Kidney tubule cell (primary cell): ENCODE measurements around the gene EYA4.
A peak's percentile ranks its signal among the peaks of the same experiment; 100 is the strongest.
"Not testable (repeated sequence)": the region's sequence is repeated elsewhere in the genome, so short reads cannot be mapped to it uniquely, and the experiment has no call there.

Experiments
- DNase-seq: peaks from one replicate; pipeline ENCODE4 v3.0.0-alpha.2; 2018; ENCODE audit warnings: low spot score

EYA4 gene

GRCh38 chr6:133528566-133528965 is 287.4 kb downstream of the EYA4 start:
- no peak for DNase-seq

GRCh38 chr6:133532908-133533307 is 291.8 kb downstream of the EYA4 start:
- no peak for DNase-seq

- no peak for DNase-seq
Measured at GRCh38 chr6:133539502-133540259, 298.5 kb downstream of the EYA4 start.

- no peak for DNase-seq
Measured at GRCh38 chr6:133540361-133540760, 299.2 kb downstream of the EYA4 start.

GRCh38 chr6:133541040-133541439 is 299.9 kb downstream of the EYA4 start:
- no peak for DNase-seq

GRCh38 chr6:133542056-133542821 is 301.1 kb downstream of the EYA4 start:
- peak; percentile 52 for DNase-seq

- no peak for DNase-seq
Measured at GRCh38 chr6:133544419-133544818, 303.3 kb downstream of the EYA4 start.

GRCh38 chr6:133546098-133546497 is 304.9 kb downstream of the EYA4 start:
- DNase-seq: no peak

- DNase-seq: no peak
Measured at GRCh38 chr6:133547136-133547535, 306.0 kb downstream of the EYA4 start.

GRCh38 chr6:133548423-133549159 is 307.4 kb downstream of the EYA4 start:
- peak; percentile 76 for DNase-seq

GRCh38 chr6:133549371-133549801 is 308.2 kb downstream of the EYA4 start:
- DNase-seq: no peak

GRCh38 chr6:133550026-133550425 is 308.9 kb downstream of the EYA4 start:
- no peak for DNase-seq

- no peak for DNase-seq
Measured at GRCh38 chr6:133551436-133551835, 310.3 kb downstream of the EYA4 start.

- DNase-seq: peak; percentile 73
Measured at GRCh38 chr6:133551847-133552341, 310.7 kb downstream of the EYA4 start.

GRCh38 chr6:133553652-133554051 is 312.5 kb downstream of the EYA4 start:
- peak; percentile 50 for DNase-seq

GRCh38 chr6:133554121-133554520 is 313.0 kb downstream of the EYA4 start:
- not testable (repeated sequence) for DNase-seq

- DNase-seq: no peak
Measured at GRCh38 chr6:133555685-133556084, 314.5 kb downstream of the EYA4 start.

- no peak for DNase-seq
Measured at GRCh38 chr6:133559926-133560325, 318.8 kb downstream of the EYA4 start.

- DNase-seq: no peak
Measured at GRCh38 chr6:133567636-133568035, 326.5 kb downstream of the EYA4 start.

- peak; percentile 92 for DNase-seq
Measured at GRCh38 chr6:133568970-133569889, 328.1 kb downstream of the EYA4 start.

GRCh38 chr6:133571681-133572080 is 330.5 kb downstream of the EYA4 start:
- no peak for DNase-seq
